NCI-H2029 (cell line): ENCODE results near the gene SLIT3.
"Not testable (repeated sequence)": the region's sequence is repeated elsewhere in the genome, so short reads cannot be mapped to it uniquely, and the experiment has no call there.

ENCODE experiments used
- DNase-seq: peaks from one replicate; lab custom pipeline; 2025; lab: John Stamatoyannopoulos, UW

Gene SLIT3

DNA sequence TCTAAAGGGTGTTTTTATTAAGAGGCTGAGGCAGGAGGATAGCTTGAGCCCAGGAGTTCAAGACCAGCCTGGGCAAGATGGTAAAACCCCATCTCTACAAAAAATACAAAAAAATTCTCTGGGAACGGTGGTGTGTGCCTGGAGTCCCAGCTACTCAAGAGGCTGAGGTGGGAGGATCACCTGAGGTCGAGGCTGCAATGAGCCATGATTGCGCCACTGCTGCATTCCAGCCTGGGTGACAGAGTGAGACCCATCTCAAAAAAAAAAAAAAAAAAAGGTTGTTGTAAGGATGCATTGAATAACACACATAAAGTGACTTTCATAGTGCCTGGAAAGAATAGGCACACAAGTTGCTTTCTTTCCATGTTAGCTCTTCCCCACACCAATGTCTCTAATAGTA is 662.1 kb downstream of the SLIT3 start:
- DNase-seq: not testable (repeated sequence)

DNA sequence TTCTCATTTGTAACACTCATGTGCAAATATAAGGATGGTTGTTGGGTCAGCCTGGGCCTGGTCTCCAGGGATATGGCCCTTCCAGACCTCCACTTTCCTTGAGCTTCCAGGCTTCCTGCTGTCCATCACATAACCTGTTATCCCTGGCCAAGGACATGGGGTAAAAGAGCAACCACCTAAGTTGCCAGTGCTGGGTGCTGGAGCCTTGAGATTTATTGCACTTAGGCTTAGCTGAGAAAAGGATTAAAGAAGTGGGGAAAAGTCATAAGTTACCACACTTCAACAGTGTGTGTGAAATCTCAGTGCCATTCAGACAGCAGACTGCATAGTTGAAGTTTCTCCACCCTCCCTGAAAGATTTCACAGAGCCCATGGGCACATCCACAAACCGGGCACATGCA is 663.1 kb downstream of the SLIT3 start:
- no peak for DNase-seq

DNA sequence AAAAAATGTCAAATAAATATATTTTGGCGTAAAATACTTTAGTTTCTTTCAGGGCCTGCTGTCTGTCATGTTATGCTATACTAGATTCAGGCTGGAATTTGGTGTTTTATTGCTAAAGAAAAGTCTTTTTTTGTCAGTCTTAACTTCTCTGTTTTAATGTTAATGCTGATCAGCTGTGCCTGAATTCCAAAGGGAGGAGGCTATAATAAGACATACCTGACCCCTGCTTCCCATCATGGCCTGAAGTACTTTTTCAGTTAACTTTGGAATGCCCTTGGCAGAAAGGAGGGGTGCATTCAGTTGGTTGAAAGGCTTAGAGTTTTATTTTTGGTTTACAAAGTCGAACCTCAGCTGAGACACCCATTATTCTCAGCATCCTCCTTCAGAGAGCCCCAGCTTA is 663.7 kb downstream of the SLIT3 start:
- DNase-seq: no peak

DNA sequence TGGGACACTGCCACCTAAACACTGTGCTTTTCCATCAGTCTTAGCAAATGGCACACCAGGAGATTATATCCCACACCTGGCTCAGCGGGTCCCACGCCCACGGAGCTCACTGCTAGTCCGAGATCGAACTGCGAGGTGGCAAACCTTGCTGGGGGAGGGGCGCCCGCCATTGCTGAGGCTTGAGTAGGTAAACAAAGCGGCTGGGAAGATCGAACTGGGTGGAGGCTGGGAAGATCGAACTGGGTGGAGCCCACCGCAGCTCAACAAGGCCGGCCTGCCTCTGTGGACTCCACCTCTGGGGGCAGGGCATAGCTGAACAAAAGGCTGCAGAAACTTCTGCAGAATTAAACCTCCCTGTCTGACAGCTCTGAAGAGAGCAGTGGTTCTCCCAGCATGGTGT is 670.0 kb downstream of the SLIT3 start:
- not testable (repeated sequence) for DNase-seq

DNA sequence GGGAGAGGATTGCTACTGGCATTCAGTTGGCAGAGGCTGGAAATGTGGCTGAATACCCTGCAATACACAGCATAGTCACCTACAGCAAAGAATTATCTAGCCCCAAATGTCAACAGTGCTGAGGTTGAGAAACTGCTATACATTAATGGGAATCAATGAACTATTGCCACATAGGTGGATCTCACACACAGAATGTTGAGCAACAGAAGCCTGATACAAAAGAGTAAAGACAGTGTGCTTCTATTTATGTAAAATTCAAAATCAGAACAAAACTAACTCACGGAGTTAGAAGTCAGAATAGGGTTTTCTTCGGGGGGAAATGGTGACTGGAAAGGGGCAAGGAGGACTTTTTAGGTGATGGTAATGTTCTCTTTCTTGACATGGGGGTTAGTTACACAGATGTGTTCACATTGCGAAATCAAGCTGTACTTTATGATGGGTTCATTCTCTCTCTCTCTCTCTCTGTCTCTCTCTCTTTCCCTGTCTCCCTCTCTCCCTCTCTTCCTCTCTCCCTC is 676.0 kb downstream of the SLIT3 start:
- no peak for DNase-seq

DNA sequence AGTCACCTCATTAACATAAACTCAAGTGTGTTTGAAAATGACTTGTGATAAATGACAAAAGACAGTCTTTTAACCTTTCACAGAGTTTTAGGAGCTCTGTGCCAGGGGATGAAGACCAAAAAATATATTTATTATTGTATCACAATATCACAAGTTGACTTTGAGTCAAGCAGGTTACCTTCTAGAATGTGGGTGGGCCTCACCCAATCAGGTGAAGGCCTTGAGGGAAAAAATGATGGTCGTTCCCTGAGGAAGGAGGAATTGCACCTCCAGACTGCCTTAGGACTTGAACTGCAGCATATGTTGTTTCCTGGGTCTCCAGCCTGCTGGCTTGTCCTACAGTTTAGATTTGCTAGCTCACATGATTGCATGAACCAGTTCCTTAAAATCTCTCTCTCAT is 680.1 kb downstream of the SLIT3 start:
- DNase-seq: no peak

DNA sequence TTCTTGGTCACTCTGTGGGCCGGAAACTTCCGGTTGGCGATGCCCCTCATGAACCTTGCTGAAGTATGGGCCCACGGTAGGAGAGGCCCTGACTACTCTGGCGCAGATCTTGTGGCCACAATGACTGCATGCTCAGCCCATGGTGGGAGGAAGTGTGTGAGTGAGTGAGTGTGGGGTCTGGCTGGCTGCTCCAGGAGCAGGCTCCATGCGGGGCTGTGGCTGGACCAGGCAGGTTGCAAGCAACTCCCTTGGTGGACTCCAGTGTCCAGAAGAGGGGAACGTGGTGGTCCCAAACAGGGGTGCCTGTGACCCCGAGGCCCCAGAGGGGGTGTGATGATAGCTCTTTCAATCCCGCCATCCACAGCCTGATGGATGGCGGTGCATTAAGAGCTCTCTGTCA is 686.3 kb downstream of the SLIT3 start:
- no peak for DNase-seq

DNA sequence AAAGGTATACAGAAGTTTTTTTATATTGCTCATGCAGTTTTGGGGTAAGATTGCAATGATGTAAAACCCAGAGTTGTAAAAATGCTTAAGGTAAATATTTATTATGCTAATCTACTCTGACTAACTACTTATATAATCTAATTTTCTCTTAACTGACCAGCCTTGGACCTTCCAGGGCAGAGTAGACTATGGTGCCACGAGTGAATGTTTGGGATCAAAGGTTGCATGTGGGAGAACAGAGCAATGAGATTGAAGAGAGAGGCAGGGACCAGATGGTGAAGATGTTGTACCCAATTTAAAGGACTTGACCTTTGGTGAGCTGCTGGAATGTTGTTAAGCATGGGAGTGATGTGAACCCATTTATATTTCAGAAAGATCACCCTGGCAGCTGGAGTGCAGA is 686.9 kb downstream of the SLIT3 start:
- no peak for DNase-seq

DNA sequence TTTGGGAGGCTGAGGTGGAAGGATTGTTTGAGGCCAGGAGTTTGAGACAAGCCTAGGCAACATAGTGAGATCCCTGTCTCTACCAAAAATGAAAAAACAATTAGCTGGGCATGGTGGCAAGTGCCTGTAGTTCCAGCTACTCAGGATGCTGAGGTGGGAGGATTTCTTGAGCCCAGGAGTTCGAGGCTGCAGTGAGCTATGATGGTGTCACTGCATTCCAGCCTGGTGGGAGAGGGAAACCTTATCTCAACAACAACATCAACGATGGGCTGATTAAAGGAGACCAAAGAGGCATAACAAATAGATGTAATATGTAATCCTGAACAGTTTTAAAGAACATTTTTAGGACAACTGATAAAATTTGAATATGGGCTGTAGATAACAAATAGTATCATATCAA is 687.5 kb downstream of the SLIT3 start:
- no peak for DNase-seq

DNA sequence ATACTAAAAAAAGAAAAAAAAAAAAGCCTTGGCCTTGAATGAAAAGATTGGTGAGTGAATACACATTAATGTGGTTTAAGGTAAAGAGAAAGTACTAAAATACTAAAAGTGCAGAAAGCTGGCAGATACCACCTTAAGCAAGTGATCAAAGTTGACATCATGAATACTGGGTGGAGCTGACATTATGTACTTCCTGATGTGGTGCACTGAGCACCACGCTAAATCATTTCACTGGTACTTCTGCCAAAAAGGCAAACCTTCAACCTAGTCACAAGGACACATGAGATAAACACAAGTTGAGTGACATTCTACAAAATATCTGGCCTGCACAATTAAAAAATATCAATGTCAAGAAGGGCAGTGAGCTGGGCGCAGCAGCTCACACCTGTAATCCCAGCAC is 687.9 kb downstream of the SLIT3 start:
- DNase-seq: no peak

DNA sequence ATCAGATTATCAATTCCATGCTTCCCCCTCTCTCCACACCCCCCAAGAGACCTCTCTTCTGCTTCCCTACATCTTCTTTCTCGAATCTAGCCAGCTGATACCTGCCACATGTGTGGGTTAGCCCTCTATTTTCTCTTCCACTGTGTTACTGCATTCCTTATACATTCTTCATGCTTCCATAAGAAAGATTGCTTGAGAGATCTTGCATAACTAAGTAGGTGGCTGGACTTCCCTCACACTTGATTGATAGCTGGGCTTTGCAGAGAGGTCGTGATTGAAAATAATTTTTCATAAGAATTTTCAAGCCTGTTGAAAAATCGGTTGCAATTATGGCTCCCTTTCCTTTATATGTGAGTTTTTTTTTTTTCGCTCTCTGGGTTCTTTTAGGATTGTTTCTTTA is 688.8 kb downstream of the SLIT3 start:
- no peak for DNase-seq
